ENCODE data around the gene EGLN1. TPM values are rescaled to one million over a fixed set of nuclear protein-coding genes. Genes with fewer than 3 reads are reported as not detected.

The EGLN1 gene
- total and polyA plus RNA-seq, 10 of the 15 experiments (the other 5 are each of a cell fraction or from before 2014, with no cell fraction given), result 2.4 to 46.6 (median 8.7) TPM

GRCh38 chr1:231381729-231382128 is 40.4 kb downstream of the EGLN1 start (continued):
- no peak for TF ChIP-seq NR2C1 (IDR thresholded peaks at IDR 0.05)
- TF ChIP-seq MTA2 (IDR thresholded peaks at IDR 0.05; ENCODE audit: low read depth), result no peak
- no peak for TF ChIP-seq TBL1XR1 (IDR thresholded peaks at IDR 0.05; ENCODE audit: low read depth, low read length)
- no peak for TF ChIP-seq KAT2A (conservative IDR thresholded peaks at IDR 0.05; ENCODE audit: control insufficient read depth, low read depth, low read length)
- TF ChIP-seq RFX5 (IDR thresholded peaks at IDR 0.05; ENCODE audit: low read depth, low read length), result no peak
- TF ChIP-seq BACH1 (IDR thresholded peaks at IDR 0.05; ENCODE audit: borderline replicate concordance), result no peak
- no peak for TF ChIP-seq SMAD1 (IDR thresholded peaks at IDR 0.05; ENCODE audit: low read depth, partially characterized antibody)
- no peak for TF ChIP-seq EED (IDR thresholded peaks at IDR 0.05; ENCODE audit: low read depth)
- no peak for TF ChIP-seq BHLHE40 (IDR thresholded peaks at IDR 0.05; ENCODE audit: borderline replicate concordance in 1 of 2, low read depth in 2 of 2, low read length in 1 of 2)
- TF ChIP-seq, protein P1, sequence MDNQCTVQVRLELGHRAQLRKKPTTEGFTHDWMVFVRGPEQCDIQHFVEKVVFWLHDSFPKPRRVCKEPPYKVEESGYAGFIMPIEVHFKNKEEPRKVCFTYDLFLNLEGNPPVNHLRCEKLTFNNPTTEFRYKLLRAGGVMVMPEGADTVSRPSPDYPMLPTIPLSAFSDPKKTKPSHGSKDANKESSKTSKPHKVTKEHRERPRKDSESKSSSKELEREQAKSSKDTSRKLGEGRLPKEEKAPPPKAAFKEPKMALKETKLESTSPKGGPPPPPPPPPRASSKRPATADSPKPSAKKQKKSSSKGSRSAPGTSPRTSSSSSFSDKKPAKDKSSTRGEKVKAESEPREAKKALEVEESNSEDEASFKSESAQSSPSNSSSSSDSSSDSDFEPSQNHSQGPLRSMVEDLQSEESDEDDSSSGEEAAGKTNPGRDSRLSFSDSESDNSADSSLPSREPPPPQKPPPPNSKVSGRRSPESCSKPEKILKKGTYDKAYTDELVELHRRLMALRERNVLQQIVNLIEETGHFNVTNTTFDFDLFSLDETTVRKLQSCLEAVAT (IDR thresholded peaks at IDR 0.05), result no peak
- TF ChIP-seq, protein P2, sequence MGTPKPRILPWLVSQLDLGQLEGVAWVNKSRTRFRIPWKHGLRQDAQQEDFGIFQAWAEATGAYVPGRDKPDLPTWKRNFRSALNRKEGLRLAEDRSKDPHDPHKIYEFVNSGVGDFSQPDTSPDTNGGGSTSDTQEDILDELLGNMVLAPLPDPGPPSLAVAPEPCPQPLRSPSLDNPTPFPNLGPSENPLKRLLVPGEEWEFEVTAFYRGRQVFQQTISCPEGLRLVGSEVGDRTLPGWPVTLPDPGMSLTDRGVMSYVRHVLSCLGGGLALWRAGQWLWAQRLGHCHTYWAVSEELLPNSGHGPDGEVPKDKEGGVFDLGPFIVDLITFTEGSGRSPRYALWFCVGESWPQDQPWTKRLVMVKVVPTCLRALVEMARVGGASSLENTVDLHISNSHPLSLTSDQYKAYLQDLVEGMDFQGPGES (IDR thresholded peaks at IDR 0.05), result no peak
- TF ChIP-seq STAT1 (conservative IDR thresholded peaks at IDR 0.05), result no peak
- TF ChIP-seq USF1 (IDR thresholded peaks at IDR 0.05; ENCODE audit: borderline replicate concordance, extremely low read length, insufficient read depth, low read depth, low read length), result no peak

All from GM12878 (cell line).